ENCODE data around the gene TFPI.

TFPI gene

GRCh38 chr2:187466129-187466792 lies 88.0 kb downstream of the TFPI start:
- DNase-seq (ENCODE audit: low read depth), result no peak

- no peak for DNase-seq (ENCODE audit: low read depth)
Observed at GRCh38 chr2:187462839-187463238, 91.4 kb downstream of the TFPI start.

GRCh38 chr2:187461294-187462261 lies 92.7 kb downstream of the TFPI start:
- DNase-seq (ENCODE audit: low read depth), result no peak

- DNase-seq (ENCODE audit: low read depth), result no peak
Observed at GRCh38 chr2:187459256-187459655, 95.0 kb downstream of the TFPI start.

- peak; percentile 47 for DNase-seq (ENCODE audit: low read depth)
Observed at GRCh38 chr2:187453078-187453641, 101.1 kb downstream of the TFPI start.

GRCh38 chr2:187451510-187451909 lies 102.7 kb downstream of the TFPI start:
- no peak for DNase-seq (ENCODE audit: low read depth)

- DNase-seq (ENCODE audit: low read depth), result no peak
Observed at GRCh38 chr2:187447336-187447735, 106.9 kb downstream of the TFPI start.

GRCh38 chr2:187446711-187447110 lies 107.5 kb downstream of the TFPI start:
- DNase-seq (ENCODE audit: low read depth), result no peak

GRCh38 chr2:187445051-187445450 lies 109.2 kb downstream of the TFPI start:
- DNase-seq (ENCODE audit: low read depth), result no peak

GRCh38 chr2:187442778-187443177 lies 111.5 kb downstream of the TFPI start:
- DNase-seq (ENCODE audit: low read depth), result no peak

GRCh38 chr2:187442378-187442777 lies 111.9 kb downstream of the TFPI start:
- peak; percentile 45 for DNase-seq (ENCODE audit: low read depth)

GRCh38 chr2:187440101-187440675 lies 114.0 kb downstream of the TFPI start:
- DNase-seq (ENCODE audit: low read depth), result no peak

- no peak for DNase-seq (ENCODE audit: low read depth)
Observed at GRCh38 chr2:187438455-187438854, 115.8 kb downstream of the TFPI start.

GRCh38 chr2:187435756-187436155 lies 118.5 kb downstream of the TFPI start:
- peak; percentile 26 for DNase-seq (ENCODE audit: low read depth)

- DNase-seq (ENCODE audit: low read depth), result no peak
Observed at GRCh38 chr2:187435078-187435477, 119.2 kb downstream of the TFPI start.

- DNase-seq (ENCODE audit: low read depth), result peak; percentile 20
Observed at GRCh38 chr2:187434342-187434785, 119.9 kb downstream of the TFPI start.

- DNase-seq (ENCODE audit: low read depth), result no peak
Observed at GRCh38 chr2:187431911-187432310, 122.3 kb downstream of the TFPI start.

GRCh38 chr2:187429989-187430388 lies 124.2 kb downstream of the TFPI start:
- DNase-seq (ENCODE audit: low read depth), result peak; percentile 85

- peak; percentile 17 for DNase-seq (ENCODE audit: low read depth)
Observed at GRCh38 chr2:187424146-187424545, 130.1 kb downstream of the TFPI start.

GRCh38 chr2:187422282-187422681 lies 132.0 kb downstream of the TFPI start:
- DNase-seq (ENCODE audit: low read depth), result no peak

- DNase-seq (ENCODE audit: low read depth), result no peak
Observed at GRCh38 chr2:187421519-187421918, 132.7 kb downstream of the TFPI start.

GRCh38 chr2:187419808-187420207 lies 134.4 kb downstream of the TFPI start:
- DNase-seq (ENCODE audit: low read depth), result no peak

All from ELR (cell line).